ENCODE results near the gene SMIM24. TPM values are rescaled to one million over a fixed set of nuclear protein-coding genes. Genes with fewer than 3 reads are reported as not detected.
A peak's percentile ranks its signal among the peaks of the same experiment; 100 is the strongest.
"Not testable (repeated sequence)": the region's sequence is repeated elsewhere in the genome, so short reads cannot be mapped to it uniquely, and the experiment has no call there.

Gene SMIM24
- total RNA-seq, 1 experiment from 2014 or later: 1.9 TPM

GRCh38 chr19:3508771-3509535, 28.6 kb upstream of the SMIM24 start:
- Histone ChIP-seq H4K91ac (ENCODE audit: insufficient read length, low read depth, low read length) (no peak overlapping the region), H2BK120ac (ENCODE audit: low read depth, low read length, poor library complexity, severe bottlenecking) (no peak overlapping the region), H2AFZ (ENCODE audit: low read length) (no peak overlapping the region), H3K27me3 (ENCODE audit: insufficient read depth, low read length) (no peaks in the 10 kb centered on the region), H3K4ac (ENCODE audit: low read depth, low read length) (no peak overlapping the region), H2BK15ac (ENCODE audit: low read depth, low read length) (no peak overlapping the region), H3K4me2 (ENCODE audit: insufficient read depth, insufficient read length, low read length) (no peak overlapping the region), H2BK12ac (ENCODE audit: insufficient read length, low read depth, low read length) (no peak overlapping the region), H3K9me3 (ENCODE audit: control insufficient read depth, low read depth, low read length) (no peaks in the 10 kb centered on the region), H2AK5ac (ENCODE audit: insufficient read length, low read length) (no peak overlapping the region), H4K8ac (replicated peaks; ENCODE audit: insufficient read length, low read depth, low read length) (no peak overlapping the region), H3K4me1 (ENCODE audit: insufficient read depth, low read length) (no peaks in the 10 kb centered on the region), H4K5ac (ENCODE audit: insufficient read length, low read depth, low read length) (no peak overlapping the region), H3K79me2 (ENCODE audit: insufficient read depth, low read length) (peaks cover 3% of the 10 kb centered on the region; the same call in 1 of the 2 replicates), H3K27ac (ENCODE audit: insufficient read length, low read depth, low read length) (no peak overlapping the region), H3K23me2 (ENCODE audit: insufficient read length, low read depth, low read length, poor library complexity, severe bottlenecking) (peaks cover 15% of the 10 kb centered on the region), H3T11ph (ENCODE audit: low read length) (no peak overlapping the region), H3K23ac (ENCODE audit: insufficient read length, low read depth, low read length) (no peak overlapping the region), H3K79me1 (ENCODE audit: insufficient read depth, low read depth, low read length, poor library complexity, severe bottlenecking) (no peaks in the 10 kb centered on the region), H2BK5ac (ENCODE audit: insufficient read length, low read length) (no peak overlapping the region), H3K56ac (ENCODE audit: insufficient read length, low read depth, low read length) (no peak overlapping the region), H2BK20ac (ENCODE audit: low read depth, low read length, poor library complexity, severe bottlenecking) (no peak overlapping the region), H3K9ac (ENCODE audit: extremely low read depth, insufficient read length, low read length) (no peak overlapping the region), H3K14ac (ENCODE audit: insufficient read depth, low read length) (no peak overlapping the region), H4K20me1 (ENCODE audit: control insufficient read depth, insufficient read depth, insufficient read length) (no peaks in the 10 kb centered on the region), H3K18ac (ENCODE audit: insufficient read length, low read depth, low read length) (no peak overlapping the region)
- Mint-ChIP-seq H3K36me3 (ENCODE audit: insufficient read depth in 1 of 3, low read depth in 3 of 3) (peaks cover 10 to 34% (median 19%) of the 10 kb centered on the region in 3 experiments; a peak in 6 of 7 replicates), H3K9me3 (no peaks in the 10 kb centered on the region; a peak in 1 of 5 replicates), H3K4me3 (no peak overlapping the region; a peak in 2 of 5 replicates), H3K27ac (peak overlapping the region in 2 of 3 experiments; percentile 18 to 33; a peak in 3 of 7 replicates), H3K27me3 (ENCODE audit: low read depth) (no peaks in the 10 kb centered on the region), H3K4me1 (peaks cover 16 to 40% of the 10 kb centered on the region in 2 experiments)
- TF ChIP-seq CTCF (conservative IDR thresholded peaks at IDR 0.05): no peak
- WGBS (ENCODE audit: extremely low coverage, insufficient read length, low lambda C conversion rate): no CpG with 5 or more reads among the region's 23 CpGs
- no peak for DNase-seq

- not testable (repeated sequence) for H3K18ac ChIP-seq (ENCODE audit: insufficient read length, low read depth, low read length); H4K91ac ChIP-seq (ENCODE audit: insufficient read length, low read depth, low read length); H3K56ac ChIP-seq (ENCODE audit: insufficient read length, low read depth, low read length); H2BK5ac ChIP-seq (ENCODE audit: insufficient read length, low read length); H3K9me3 ChIP-seq (ENCODE audit: control insufficient read depth, low read depth, low read length); H2AFZ ChIP-seq (ENCODE audit: low read length); H3K79me1 ChIP-seq (ENCODE audit: insufficient read depth, low read depth, low read length, poor library complexity, severe bottlenecking); H4K20me1 ChIP-seq (ENCODE audit: control insufficient read depth, insufficient read depth, insufficient read length); H3K27ac ChIP-seq (ENCODE audit: insufficient read length, low read depth, low read length); H3K27me3 Mint-ChIP-seq (ENCODE audit: low read depth); DNase-seq; H3K9ac ChIP-seq (ENCODE audit: extremely low read depth, insufficient read length, low read length); H3K14ac ChIP-seq (ENCODE audit: insufficient read depth, low read length); H2AK5ac ChIP-seq (ENCODE audit: insufficient read length, low read length); H2BK120ac ChIP-seq (ENCODE audit: low read depth, low read length, poor library complexity, severe bottlenecking); H3K79me2 ChIP-seq (ENCODE audit: insufficient read depth, low read length); H4K5ac ChIP-seq (ENCODE audit: insufficient read length, low read depth, low read length); H4K8ac ChIP-seq (replicated peaks; ENCODE audit: insufficient read length, low read depth, low read length); H2BK20ac ChIP-seq (ENCODE audit: low read depth, low read length, poor library complexity, severe bottlenecking); H3K27me3 ChIP-seq (ENCODE audit: insufficient read depth, low read length); H2BK15ac ChIP-seq (ENCODE audit: low read depth, low read length); H3T11ph ChIP-seq (ENCODE audit: low read length); H3K4me1 ChIP-seq (ENCODE audit: insufficient read depth, low read length); H2BK12ac ChIP-seq (ENCODE audit: insufficient read length, low read depth, low read length); H3K23ac ChIP-seq (ENCODE audit: insufficient read length, low read depth, low read length); H3K4ac ChIP-seq (ENCODE audit: low read depth, low read length); H3K9me3 Mint-ChIP-seq
- Mint-ChIP-seq H3K4me3 (peak overlapping the region; percentile 79 to 93), H3K4me1 (peaks cover 16 to 40% of the 10 kb centered on the region in 2 experiments), H3K27ac (peak overlapping the region in 1 of 3 experiments; percentile 53; a peak in 2 of 7 replicates), H3K36me3 (ENCODE audit: insufficient read depth in 1 of 3, low read depth in 3 of 3) (peaks cover 10 to 34% (median 19%) of the 10 kb centered on the region in 3 experiments; a peak in 6 of 7 replicates)
- Histone ChIP-seq H3K23me2 (ENCODE audit: insufficient read length, low read depth, low read length, poor library complexity, severe bottlenecking) (peaks cover 15% of the 10 kb centered on the region), H3K4me2 (ENCODE audit: insufficient read depth, insufficient read length, low read length) (peak overlapping the region; percentile 86)
- whole genome bisulfite sequencing (ENCODE audit: extremely low coverage, insufficient read length, low lambda C conversion rate): no CpG with 5 or more reads among the region's 18 CpGs
Measured at GRCh38 chr19:3508121-3508661, 27.9 kb upstream of the SMIM24 start.

Data from H9 (cell line).